SK-N-SH treated with all-trans-retinoic acid at 6 μM for 48 hours (cell line): ENCODE measurements around the gene KCNK15.
A peak's percentile ranks its signal among the peaks of the same experiment; 100 is the strongest.

ENCODE experiments used
- ATAC-seq: fragments of 200-7000 bp; cut with Tn5 transposase; 3 replicates; pipeline ENCODE4 v1.9.1; 2020; ENCODE audit warnings: mild to moderate bottlenecking, moderate library complexity
- ARNTL ChIP-seq: fragments of 450-650 bp; formaldehyde crosslinking; IDR thresholded peaks from 2 replicates; pipeline ENCODE4 v1.5.0; 2020; ENCODE audit warnings: low read depth, mild to moderate bottlenecking, moderate library complexity, borderline replicate concordance
- BACH2 ChIP-seq: fragments of 250-450 bp; sonication (Bioruptor Pico); IDR thresholded peaks from 2 replicates; pipeline ENCODE4 v1.9.0; 2021; ENCODE audit warnings: mild to moderate bottlenecking, borderline replicate concordance
- CREB5 ChIP-seq: fragments of 250-450 bp; sonication (Bioruptor Pico); IDR thresholded peaks from 2 replicates; pipeline ENCODE4 v1.5.1; 2020; ENCODE audit warnings: low read depth, mild to moderate bottlenecking, moderate library complexity
- CSDC2 ChIP-seq: fragments of 250-450 bp; sonication (Bioruptor Pico); IDR thresholded peaks from 2 replicates; pipeline ENCODE4 v1.5.0; 2020; ENCODE audit warnings: mild to moderate bottlenecking, moderate library complexity
- CSRNP3 ChIP-seq: fragments of 250-450 bp; sonication (Bioruptor Pico); IDR thresholded peaks from 2 replicates; pipeline ENCODE4 v1.5.1; 2021; ENCODE audit warnings: mild to moderate bottlenecking, moderate library complexity
- ESRRG ChIP-seq: fragments of 250-450 bp; sonication (Bioruptor Pico); IDR thresholded peaks from 2 replicates; pipeline ENCODE4 v1.6.1; 2021; ENCODE audit warnings: mild to moderate bottlenecking
- GLIS3 ChIP-seq: fragments of 250-450 bp; sonication (Bioruptor Pico); IDR thresholded peaks from 2 replicates; pipeline ENCODE4 v1.5.0; 2020; ENCODE audit warnings: mild to moderate bottlenecking, moderate library complexity
- ISL1 ChIP-seq: fragments of 250-450 bp; sonication (Bioruptor Pico); IDR thresholded peaks from 2 replicates; pipeline ENCODE4 v2.1.2; 2022; ENCODE audit warnings: mild to moderate bottlenecking, moderate library complexity
- POU6F1 ChIP-seq: fragments of 250-450 bp; sonication (Bioruptor Pico); IDR thresholded peaks from 2 replicates; pipeline ENCODE4 v1.8.0; 2021; ENCODE audit warnings: low read depth, mild to moderate bottlenecking, moderate library complexity, borderline replicate concordance
- PPARA ChIP-seq: fragments of 250-450 bp; sonication (Bioruptor Pico); IDR thresholded peaks from 2 replicates; pipeline ENCODE4 v1.5.0; 2020; ENCODE audit warnings: mild to moderate bottlenecking, borderline replicate concordance
- RARB ChIP-seq: fragments of 250-450 bp; sonication (Bioruptor Pico); IDR thresholded peaks from 2 replicates; pipeline ENCODE4 v1.8.0; 2021; ENCODE audit warnings: mild to moderate bottlenecking, moderate library complexity
- SNAI2 ChIP-seq: fragments of 250-450 bp; sonication (Bioruptor Pico); IDR thresholded peaks from 2 replicates; pipeline ENCODE4 v1.5.0; 2020; ENCODE audit warnings: mild to moderate bottlenecking, moderate library complexity
- TCF4 ChIP-seq: fragments of 250-450 bp; sonication (Bioruptor Pico); IDR thresholded peaks from 2 replicates; pipeline ENCODE4 v1.8.0; 2021; ENCODE audit warnings: mild to moderate bottlenecking, moderate library complexity, borderline replicate concordance
- TOX ChIP-seq: fragments of 250-450 bp; sonication (Bioruptor Pico); IDR thresholded peaks from 2 replicates; pipeline ENCODE4 v1.8.0; 2021; ENCODE audit warnings: mild to moderate bottlenecking, moderate library complexity, borderline replicate concordance
- TSHZ2 ChIP-seq: fragments of 250-450 bp; sonication (Bioruptor Pico); IDR thresholded peaks from 2 replicates; pipeline ENCODE4 v1.5.0; 2020; ENCODE audit warnings: mild to moderate bottlenecking, moderate library complexity
- ZC3H10 ChIP-seq: fragments of 250-450 bp; sonication (Bioruptor Pico); IDR thresholded peaks from 2 replicates; pipeline ENCODE4 v1.5.1; 2021; ENCODE audit warnings: mild to moderate bottlenecking, moderate library complexity
- ZFP3 ChIP-seq: fragments of 250-450 bp; sonication (Bioruptor Pico); IDR thresholded peaks from 2 replicates; pipeline ENCODE4 v1.5.0; 2020; ENCODE audit warnings: mild to moderate bottlenecking, moderate library complexity
- ZFP30 ChIP-seq: fragments of 450-650 bp; formaldehyde crosslinking; IDR thresholded peaks from 2 replicates; pipeline ENCODE4 v1.5.0; 2022; ENCODE audit warnings: mild to moderate bottlenecking, moderate library complexity
- ZNF565 ChIP-seq: fragments of 450-650 bp; formaldehyde crosslinking; conservative IDR thresholded peaks from 2 replicates; pipeline ENCODE4 v1.5.0; 2020; ENCODE audit warnings: low read depth, mild to moderate bottlenecking, moderate library complexity
- ZNF70 ChIP-seq: fragments of 450-650 bp; formaldehyde crosslinking; IDR thresholded peaks from 2 replicates; pipeline ENCODE4 v1.5.0; 2020; ENCODE audit warnings: mild to moderate bottlenecking, moderate library complexity
- ZNF8 ChIP-seq: fragments of 450-650 bp; formaldehyde crosslinking; IDR thresholded peaks from 2 replicates; pipeline ENCODE4 v1.5.0; 2020; ENCODE audit warnings: mild to moderate bottlenecking, moderate library complexity

Gene KCNK15

GRCh38 chr20:44745122-44745597, 505 bp upstream of the KCNK15 start:
- no peak for TF ChIP-seq CSRNP3 (CRISPR knock-in tag)
- TF ChIP-seq TOX (CRISPR knock-in tag): no peak
- no peak for TF ChIP-seq CSDC2
- TF ChIP-seq POU6F1: no peak
- TF ChIP-seq ZNF565 (CRISPR knock-in tag): no peak
- no peak for TF ChIP-seq CREB5 (CRISPR knock-in tag)
- no peak for TF ChIP-seq RARB
- TF ChIP-seq ZC3H10 (CRISPR knock-in tag): no peak
- TF ChIP-seq PPARA (CRISPR knock-in tag): no peak
- TF ChIP-seq ZNF70 (CRISPR knock-in tag): no peak
- no peak for TF ChIP-seq ZNF8 (CRISPR knock-in tag)
- TF ChIP-seq GLIS3 (CRISPR knock-in tag): no peak
- ATAC-seq: no peak

GRCh38 chr20:44746367-44747165, 901 bp downstream of the KCNK15 start:
- no peak for ATAC-seq
- TF ChIP-seq ARNTL: no peak
- TF ChIP-seq TCF4: no peak
- TF ChIP-seq ZFP30 (CRISPR knock-in tag): no peak
- TF ChIP-seq ISL1 (CRISPR knock-in tag): no peak
- TF ChIP-seq ZNF565 (CRISPR knock-in tag): no peak
- TF ChIP-seq SNAI2 (CRISPR knock-in tag): no peak
- TF ChIP-seq POU6F1: no peak
- no peak for TF ChIP-seq ZFP3
- TF ChIP-seq ZNF8 (CRISPR knock-in tag): no peak
- no peak for TF ChIP-seq CSDC2
- TF ChIP-seq CSRNP3 (CRISPR knock-in tag): no peak
- TF ChIP-seq ZNF70 (CRISPR knock-in tag): no peak
- TF ChIP-seq ZC3H10 (CRISPR knock-in tag): no peak
- TF ChIP-seq BACH2: no peak
- TF ChIP-seq GLIS3 (CRISPR knock-in tag): no peak
- no peak for TF ChIP-seq TOX (CRISPR knock-in tag)

- ATAC-seq: peak; percentile 92
- TF ChIP-seq SNAI2 (CRISPR knock-in tag) (no peak), ESRRG (CRISPR knock-in tag) (no peak), TSHZ2 (CRISPR knock-in tag) (no peak), ISL1 (CRISPR knock-in tag) (no peak), ARNTL (no peak), ZC3H10 (CRISPR knock-in tag) (no peak), ZFP3 (no peak), PPARA (CRISPR knock-in tag) (no peak), CSDC2 (no peak), CSRNP3 (CRISPR knock-in tag) (no peak), TOX (CRISPR knock-in tag) (no peak), RARB (no peak), ZNF565 (CRISPR knock-in tag) (no peak), BACH2 (no peak), ZNF70 (CRISPR knock-in tag) (no peak)
Measured at GRCh38 chr20:44747166-44748004, 1.7 kb downstream of the KCNK15 start.
